DOHH2 (cell line): ENCODE data around the gene UBASH3B.

Experiments used
- H3F3A ChIP-seq: fragments of 200-600 bp; sonication (generic), shearing (Covaris generic); 2 replicates; pipeline ENCODE4 v1.6.0; 2016; ENCODE audit warnings: antibody characterized with exemption, mild to moderate bottlenecking; ENCODE audit not compliant: control insufficient read depth, insufficient read depth
- H3K27ac ChIP-seq: fragments of 200-600 bp; sonication (generic); 2 replicates; pipeline ENCODE4 v1.5.1; 2014; ENCODE audit warnings: low read depth, mild to moderate bottlenecking, low read length, moderate library complexity
- H3K27me3 ChIP-seq: fragments of 200-600 bp; sonication (generic); 2 replicates; pipeline ENCODE4 v1.6.1; 2014; ENCODE audit warnings: mild to moderate bottlenecking, low read length, mixed read lengths; ENCODE audit not compliant: control insufficient read depth
- H3K36me3 ChIP-seq: fragments of 200-600 bp; sonication (generic); 2 replicates; pipeline ENCODE4 v1.6.1; 2014; ENCODE audit warnings: mild to moderate bottlenecking, low read length, moderate library complexity, mixed read lengths; ENCODE audit not compliant: control insufficient read depth
- H3K4me1 ChIP-seq: fragments of 200-600 bp; sonication (generic); 2 replicates; pipeline ENCODE4 v1.6.1; 2014; ENCODE audit warnings: mild to moderate bottlenecking, low read length, mixed read lengths; ENCODE audit not compliant: control insufficient read depth
- H3K4me2 ChIP-seq: fragments of 200-600 bp; sonication (generic); 2 replicates; pipeline ENCODE4 v1.6.0; 2014; ENCODE audit warnings: mild to moderate bottlenecking, low read length, moderate library complexity
- H3K4me3 ChIP-seq: fragments of 200-600 bp; sonication (generic); 2 replicates; pipeline ENCODE4 v1.5.1; 2014; ENCODE audit warnings: mild to moderate bottlenecking, low read length, mixed read lengths
- H3K79me2 ChIP-seq: fragments of 200-600 bp; sonication (generic); 2 replicates; pipeline ENCODE4 v1.6.1; 2014; ENCODE audit warnings: mild to moderate bottlenecking, low read length, mixed read lengths; ENCODE audit not compliant: control insufficient read depth
- H3K9me2 ChIP-seq: fragments of 200-600 bp; sonication (generic); replicated peaks from 2 replicates; pipeline ENCODE4 v1.6.1; 2014; ENCODE audit warnings: mild to moderate bottlenecking, low read length, mixed read lengths; ENCODE audit not compliant: control insufficient read depth
- H3K9me3 ChIP-seq: fragments of 200-600 bp; sonication (generic); 2 replicates; pipeline ENCODE4 v1.6.1; 2014; ENCODE audit warnings: antibody characterized with exemption, low read length, mixed read lengths; ENCODE audit not compliant: control insufficient read depth, insufficient read depth
- H4K20me1 ChIP-seq: fragments of 200-600 bp; sonication (generic); 2 replicates; pipeline ENCODE4 v1.6.0; 2014; ENCODE audit warnings: low read depth, mild to moderate bottlenecking, antibody characterized with exemption, low read length, moderate library complexity; ENCODE audit not compliant: control insufficient read depth, insufficient read depth
- EZH2phosphoT487 ChIP-seq: fragments of 200-600 bp; sonication (generic); IDR thresholded peaks from 2 replicates; pipeline ENCODE4 v1.6.1; 2017; ENCODE audit warnings: borderline replicate concordance, mild to moderate bottlenecking, antibody characterized with exemption, low read length, moderate library complexity, mixed read lengths
- TF ChIP-seq, protein P1 (sequence below): fragments of 200-600 bp; sonication (generic); IDR thresholded peaks from one replicate; pipeline ENCODE4 v1.5.1; 2014; ENCODE audit warnings: antibody characterized with exemption, mild to moderate bottlenecking, low read depth, low read length; ENCODE audit not compliant: poor library complexity, severe bottlenecking

Gene UBASH3B

DNA sequence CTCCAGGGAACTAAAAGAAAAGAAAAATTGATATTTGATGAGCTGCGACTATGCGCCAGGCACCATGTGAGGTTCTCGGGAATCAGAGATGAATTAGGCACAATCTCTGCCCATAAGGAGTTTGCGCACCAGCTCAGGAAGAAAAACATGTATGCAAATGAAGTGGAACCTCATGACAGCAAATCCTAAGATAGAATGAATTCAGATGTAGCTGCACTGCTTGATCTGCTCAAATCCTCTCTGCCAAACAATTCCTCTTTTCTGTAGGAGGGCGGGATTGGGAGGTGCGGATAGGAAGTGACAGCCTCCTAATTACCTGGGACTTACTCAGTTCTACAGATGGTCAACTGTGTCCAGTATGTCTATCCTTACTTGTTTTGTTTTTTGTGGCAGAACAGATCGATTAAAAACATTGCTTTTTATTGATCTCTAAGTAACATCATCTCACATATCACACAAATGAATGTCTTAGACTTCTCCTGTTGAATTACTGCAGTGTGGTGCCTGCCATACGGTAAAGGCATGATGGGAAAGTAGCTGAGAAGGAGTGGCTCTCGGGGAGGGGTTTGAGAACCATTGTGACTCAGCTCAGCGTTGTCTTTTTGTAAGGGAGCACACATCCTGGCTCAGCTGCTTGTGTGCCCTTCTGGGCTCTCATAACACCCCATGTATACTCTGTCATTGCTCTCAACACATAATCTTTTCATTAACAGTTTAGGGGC is 196.7 kb downstream of the UBASH3B start:
- Histone ChIP-seq H3K36me3 (no peaks in the 10 kb centered on the region), H3K9me3 (no peaks in the 10 kb centered on the region), H3F3A (no peaks in the 10 kb centered on the region), H3K4me1 (peaks cover 6% of the 10 kb centered on the region), H3K4me2 (peak overlapping the region; percentile 19; the same call in 1 of the 2 replicates), H3K79me2 (no peaks in the 10 kb centered on the region), H3K4me3 (no peak overlapping the region), H3K27me3 (peaks cover 15% of the 10 kb centered on the region; the same call in 1 of the 2 replicates), H3K27ac (no peak overlapping the region), H3K9me2 (no peaks in the 10 kb centered on the region), H4K20me1 (no peaks in the 10 kb centered on the region)
- no peak for TF ChIP-seq EZH2phosphoT487
- TF ChIP-seq, protein P1, sequence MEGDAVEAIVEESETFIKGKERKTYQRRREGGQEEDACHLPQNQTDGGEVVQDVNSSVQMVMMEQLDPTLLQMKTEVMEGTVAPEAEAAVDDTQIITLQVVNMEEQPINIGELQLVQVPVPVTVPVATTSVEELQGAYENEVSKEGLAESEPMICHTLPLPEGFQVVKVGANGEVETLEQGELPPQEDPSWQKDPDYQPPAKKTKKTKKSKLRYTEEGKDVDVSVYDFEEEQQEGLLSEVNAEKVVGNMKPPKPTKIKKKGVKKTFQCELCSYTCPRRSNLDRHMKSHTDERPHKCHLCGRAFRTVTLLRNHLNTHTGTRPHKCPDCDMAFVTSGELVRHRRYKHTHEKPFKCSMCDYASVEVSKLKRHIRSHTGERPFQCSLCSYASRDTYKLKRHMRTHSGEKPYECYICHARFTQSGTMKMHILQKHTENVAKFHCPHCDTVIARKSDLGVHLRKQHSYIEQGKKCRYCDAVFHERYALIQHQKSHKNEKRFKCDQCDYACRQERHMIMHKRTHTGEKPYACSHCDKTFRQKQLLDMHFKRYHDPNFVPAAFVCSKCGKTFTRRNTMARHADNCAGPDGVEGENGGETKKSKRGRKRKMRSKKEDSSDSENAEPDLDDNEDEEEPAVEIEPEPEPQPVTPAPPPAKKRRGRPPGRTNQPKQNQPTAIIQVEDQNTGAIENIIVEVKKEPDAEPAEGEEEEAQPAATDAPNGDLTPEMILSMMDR, result no peak

DNA sequence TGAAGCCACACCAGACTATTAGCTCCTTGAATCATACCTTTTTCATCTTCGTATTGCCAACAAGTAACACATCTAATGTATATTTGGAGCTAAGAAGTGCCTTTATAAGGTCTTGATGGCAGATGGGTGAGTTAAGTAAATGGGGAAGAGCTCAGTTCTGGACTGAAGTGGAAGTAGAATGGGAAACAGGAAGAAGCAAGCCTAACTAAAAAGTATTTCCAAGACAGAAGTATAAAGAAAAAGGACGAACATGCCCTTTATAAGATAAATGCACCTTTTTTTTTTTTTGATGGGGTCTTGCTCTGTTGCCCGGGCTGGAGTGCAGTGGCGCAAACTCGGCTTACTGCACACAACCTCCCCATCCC is 197.3 kb downstream of the UBASH3B start:
- Histone ChIP-seq H3F3A (no peaks in the 10 kb centered on the region), H3K27me3 (peaks cover 15% of the 10 kb centered on the region; the same call in 1 of the 2 replicates), H3K27ac (no peak overlapping the region), H3K79me2 (no peaks in the 10 kb centered on the region), H3K4me1 (peaks cover 6% of the 10 kb centered on the region), H3K9me2 (no peaks in the 10 kb centered on the region), H3K36me3 (no peaks in the 10 kb centered on the region), H4K20me1 (no peaks in the 10 kb centered on the region), H3K4me2 (no peak overlapping the region), H3K9me3 (no peaks in the 10 kb centered on the region), H3K4me3 (no peak overlapping the region)
- TF ChIP-seq EZH2phosphoT487, result no peak
- TF ChIP-seq, protein P1, result no peak

DNA sequence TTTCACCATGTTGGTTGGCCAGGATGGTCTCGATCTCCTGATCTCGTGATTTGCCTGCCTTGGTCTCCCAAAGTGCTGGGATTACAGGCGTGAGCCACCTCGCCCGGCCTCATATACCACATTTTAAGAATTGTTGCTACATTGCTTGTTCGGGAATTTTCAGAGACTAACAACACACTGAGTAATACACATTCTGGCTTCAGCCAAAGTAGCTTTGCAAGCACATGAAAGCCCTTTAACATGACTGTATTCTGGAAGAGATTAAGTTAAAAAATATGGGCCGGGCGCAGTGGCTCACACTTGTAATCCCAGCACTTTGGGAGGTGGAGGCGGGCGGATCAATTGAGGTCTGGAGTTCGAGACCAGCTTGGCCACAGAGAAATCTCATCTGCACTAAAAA is 197.7 kb downstream of the UBASH3B start:
- TF ChIP-seq, protein P1, result no peak
- no peak for TF ChIP-seq EZH2phosphoT487
- no peaks in the 10 kb centered on the region for H3K79me2 ChIP-seq
- H3K27ac ChIP-seq, result no peak overlapping the region
- H3K9me2 ChIP-seq, result no peaks in the 10 kb centered on the region
- H4K20me1 ChIP-seq, result no peaks in the 10 kb centered on the region
- H3K27me3 ChIP-seq, result peaks cover 15% of the 10 kb centered on the region; the same call in 1 of the 2 replicates
- no peak overlapping the region for H3K4me2 ChIP-seq
- no peaks in the 10 kb centered on the region for H3K36me3 ChIP-seq
- no peaks in the 10 kb centered on the region for H3K9me3 ChIP-seq
- H3K4me1 ChIP-seq, result peaks cover 6% of the 10 kb centered on the region
- no peak overlapping the region for H3K4me3 ChIP-seq
- H3F3A ChIP-seq, result no peaks in the 10 kb centered on the region
